ENCODE measurements around the gene DDHD1.

DNA sequence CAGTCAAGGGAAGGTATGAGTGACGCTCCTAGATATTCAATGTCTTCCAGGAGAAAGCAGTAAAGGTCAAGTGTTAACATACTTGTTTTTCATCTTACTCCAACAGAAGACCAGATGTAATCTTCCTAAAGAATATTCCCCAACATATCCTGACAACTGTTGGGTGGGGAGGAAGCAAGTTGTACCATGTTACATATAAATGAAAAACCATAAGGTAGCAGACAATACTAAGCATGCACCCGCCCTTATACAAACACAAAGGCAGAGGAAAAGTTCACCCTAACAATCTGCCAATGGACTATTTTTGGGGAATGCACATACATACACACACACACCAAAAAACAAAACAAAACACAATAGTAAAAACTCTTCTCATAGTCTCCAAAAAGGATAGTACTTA, 112.1 kb downstream of the DDHD1 start:
- TF ChIP-seq, protein P1, sequence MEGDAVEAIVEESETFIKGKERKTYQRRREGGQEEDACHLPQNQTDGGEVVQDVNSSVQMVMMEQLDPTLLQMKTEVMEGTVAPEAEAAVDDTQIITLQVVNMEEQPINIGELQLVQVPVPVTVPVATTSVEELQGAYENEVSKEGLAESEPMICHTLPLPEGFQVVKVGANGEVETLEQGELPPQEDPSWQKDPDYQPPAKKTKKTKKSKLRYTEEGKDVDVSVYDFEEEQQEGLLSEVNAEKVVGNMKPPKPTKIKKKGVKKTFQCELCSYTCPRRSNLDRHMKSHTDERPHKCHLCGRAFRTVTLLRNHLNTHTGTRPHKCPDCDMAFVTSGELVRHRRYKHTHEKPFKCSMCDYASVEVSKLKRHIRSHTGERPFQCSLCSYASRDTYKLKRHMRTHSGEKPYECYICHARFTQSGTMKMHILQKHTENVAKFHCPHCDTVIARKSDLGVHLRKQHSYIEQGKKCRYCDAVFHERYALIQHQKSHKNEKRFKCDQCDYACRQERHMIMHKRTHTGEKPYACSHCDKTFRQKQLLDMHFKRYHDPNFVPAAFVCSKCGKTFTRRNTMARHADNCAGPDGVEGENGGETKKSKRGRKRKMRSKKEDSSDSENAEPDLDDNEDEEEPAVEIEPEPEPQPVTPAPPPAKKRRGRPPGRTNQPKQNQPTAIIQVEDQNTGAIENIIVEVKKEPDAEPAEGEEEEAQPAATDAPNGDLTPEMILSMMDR (IDR thresholded peaks at IDR 0.05) = no peak
- TF ChIP-seq POLR2A (IDR thresholded peaks at IDR 0.05) = no peak

All from adrenal gland (tissue), 5 donors.